ENCODE data around the gene SPTLC1.
A peak's percentile ranks its signal among the peaks of the same experiment; 100 is the strongest.
"Not testable (repeated sequence)": the region's sequence is repeated elsewhere in the genome, so short reads cannot be mapped to it uniquely, and the experiment has no call there.

Gene SPTLC1

GRCh38 chr9:92140074-92140753, 25.0 kb upstream of the SPTLC1 start:
- DNase-seq, result peak; percentile 77

- not testable (repeated sequence) for DNase-seq
Measured at GRCh38 chr9:92138960-92139540, 23.8 kb upstream of the SPTLC1 start.

- DNase-seq, result peak; percentile 87
Measured at GRCh38 chr9:92138157-92138959, 23.1 kb upstream of the SPTLC1 start.

GRCh38 chr9:92136184-92136858, 21.1 kb upstream of the SPTLC1 start:
- DNase-seq, result no peak

- no peak for DNase-seq
Measured at GRCh38 chr9:92135576-92135975, 20.4 kb upstream of the SPTLC1 start.

GRCh38 chr9:92133949-92134604, 18.9 kb upstream of the SPTLC1 start:
- DNase-seq, result peak; percentile 78

- DNase-seq, result not testable (repeated sequence)
Measured at GRCh38 chr9:92132913-92133312, 17.7 kb upstream of the SPTLC1 start.

GRCh38 chr9:92132501-92132900, 17.3 kb upstream of the SPTLC1 start:
- DNase-seq, result no peak

- no peak for DNase-seq
Measured at GRCh38 chr9:92122800-92123199, 7.6 kb upstream of the SPTLC1 start.

GRCh38 chr9:92122061-92122460, 6.8 kb upstream of the SPTLC1 start:
- no peak for DNase-seq

GRCh38 chr9:92121265-92121664, 6.1 kb upstream of the SPTLC1 start:
- no peak for DNase-seq

- DNase-seq, result no peak
Measured at GRCh38 chr9:92120138-92120537, 4.9 kb upstream of the SPTLC1 start.

GRCh38 chr9:92119586-92119985, 4.4 kb upstream of the SPTLC1 start:
- DNase-seq, result no peak

- no peak for DNase-seq
Measured at GRCh38 chr9:92108122-92108521, 7.1 kb downstream of the SPTLC1 start.

- not testable (repeated sequence) for DNase-seq
Measured at GRCh38 chr9:92105446-92106225, 9.6 kb downstream of the SPTLC1 start.

- not testable (repeated sequence) for DNase-seq
Measured at GRCh38 chr9:92103601-92104000, 11.6 kb downstream of the SPTLC1 start.

GRCh38 chr9:92100237-92100911, 14.8 kb downstream of the SPTLC1 start:
- no peak for DNase-seq

GRCh38 chr9:92098638-92099037, 16.6 kb downstream of the SPTLC1 start:
- no peak for DNase-seq

- DNase-seq, result peak; percentile 52
Measured at GRCh38 chr9:92097997-92098482, 17.2 kb downstream of the SPTLC1 start.

- no peak for DNase-seq
Measured at GRCh38 chr9:92095236-92095635, 20.0 kb downstream of the SPTLC1 start.

GRCh38 chr9:92094655-92095054, 20.6 kb downstream of the SPTLC1 start:
- DNase-seq, result no peak

Measured in activated CD4-positive, CD25-positive, alpha-beta regulatory T cell treated with anti-CD3 and anti-CD28 coated beads, Interleukin-2, amount 50 U/mL, for 72 hours (primary cell).